NCI-H524 (cell line): Measurements from ENCODE around the gene DIP2A.
"Not testable (repeated sequence)": the region's sequence is repeated elsewhere in the genome, so short reads cannot be mapped to it uniquely, and the experiment has no call there.

Source experiments
- DNase-seq, 2 experiments: peaks; one replicate each; lab custom pipeline; 2025; lab: John Stamatoyannopoulos, UW

DIP2A gene

GRCh38 chr21:46483300-46484295 lies 24.9 kb downstream of the DIP2A start:
- no peak for DNase-seq

- DNase-seq: no peak
Observed at GRCh38 chr21:46486481-46487126, 27.9 kb downstream of the DIP2A start.

- no peak for DNase-seq
Observed at GRCh38 chr21:46489162-46489663, 30.5 kb downstream of the DIP2A start.

- DNase-seq: no peak
Observed at GRCh38 chr21:46489800-46490199, 31.1 kb downstream of the DIP2A start.

- DNase-seq: no peak
Observed at GRCh38 chr21:46491553-46491952, 32.9 kb downstream of the DIP2A start.

- DNase-seq: no peak
Observed at GRCh38 chr21:46492851-46493250, 34.2 kb downstream of the DIP2A start.

- no peak for DNase-seq
Observed at GRCh38 chr21:46493828-46494227, 35.1 kb downstream of the DIP2A start.

- DNase-seq: no peak
Observed at GRCh38 chr21:46498335-46499050, 39.8 kb downstream of the DIP2A start.

GRCh38 chr21:46500224-46500861 lies 41.7 kb downstream of the DIP2A start:
- no peak for DNase-seq

GRCh38 chr21:46503922-46504550 lies 45.3 kb downstream of the DIP2A start:
- peak in 1 of 2 experiments; percentile 23 for DNase-seq

- DNase-seq: no peak
Observed at GRCh38 chr21:46504666-46505065, 46.0 kb downstream of the DIP2A start.

- no peak for DNase-seq
Observed at GRCh38 chr21:46507562-46507961, 48.9 kb downstream of the DIP2A start.

- DNase-seq: no peak
Observed at GRCh38 chr21:46509741-46510502, 51.2 kb downstream of the DIP2A start.

GRCh38 chr21:46515109-46515508 lies 56.4 kb downstream of the DIP2A start:
- DNase-seq: no peak

GRCh38 chr21:46516068-46516467 lies 57.4 kb downstream of the DIP2A start:
- no peak for DNase-seq

GRCh38 chr21:46517361-46517760 lies 58.7 kb downstream of the DIP2A start:
- no peak for DNase-seq

- DNase-seq: no peak
Observed at GRCh38 chr21:46518983-46519583, 60.4 kb downstream of the DIP2A start.

GRCh38 chr21:46527393-46527792 lies 68.7 kb downstream of the DIP2A start:
- DNase-seq: not testable (repeated sequence)

- DNase-seq: no peak
Observed at GRCh38 chr21:46527801-46528200, 69.1 kb downstream of the DIP2A start.

GRCh38 chr21:46532080-46532479 lies 73.4 kb downstream of the DIP2A start:
- no peak for DNase-seq
